ENCODE measurements around the gene CTSF.
"Not testable (repeated sequence)": the region's sequence is repeated elsewhere in the genome, so short reads cannot be mapped to it uniquely, and the experiment has no call there.

DNA sequence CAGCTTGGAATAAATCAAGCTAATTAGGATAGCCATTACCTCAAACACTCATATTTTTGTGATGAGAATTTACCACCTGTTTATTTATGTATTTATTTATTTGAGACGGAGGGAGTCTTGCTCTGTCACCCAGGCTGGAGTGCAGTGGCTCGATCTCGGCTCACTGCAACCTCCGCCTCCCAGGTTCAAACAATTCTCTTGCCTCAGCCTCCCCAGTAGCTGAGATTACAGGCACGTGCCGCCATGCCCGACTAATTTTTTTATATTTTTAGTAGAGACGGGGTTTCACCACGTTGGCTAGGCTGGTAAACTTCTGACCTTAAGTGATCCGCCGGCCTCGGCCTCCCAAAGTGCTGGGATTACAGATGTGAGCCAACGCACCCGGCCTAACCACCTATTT is 23.5 kb downstream of the CTSF start:
- TF ChIP-seq, protein P1, sequence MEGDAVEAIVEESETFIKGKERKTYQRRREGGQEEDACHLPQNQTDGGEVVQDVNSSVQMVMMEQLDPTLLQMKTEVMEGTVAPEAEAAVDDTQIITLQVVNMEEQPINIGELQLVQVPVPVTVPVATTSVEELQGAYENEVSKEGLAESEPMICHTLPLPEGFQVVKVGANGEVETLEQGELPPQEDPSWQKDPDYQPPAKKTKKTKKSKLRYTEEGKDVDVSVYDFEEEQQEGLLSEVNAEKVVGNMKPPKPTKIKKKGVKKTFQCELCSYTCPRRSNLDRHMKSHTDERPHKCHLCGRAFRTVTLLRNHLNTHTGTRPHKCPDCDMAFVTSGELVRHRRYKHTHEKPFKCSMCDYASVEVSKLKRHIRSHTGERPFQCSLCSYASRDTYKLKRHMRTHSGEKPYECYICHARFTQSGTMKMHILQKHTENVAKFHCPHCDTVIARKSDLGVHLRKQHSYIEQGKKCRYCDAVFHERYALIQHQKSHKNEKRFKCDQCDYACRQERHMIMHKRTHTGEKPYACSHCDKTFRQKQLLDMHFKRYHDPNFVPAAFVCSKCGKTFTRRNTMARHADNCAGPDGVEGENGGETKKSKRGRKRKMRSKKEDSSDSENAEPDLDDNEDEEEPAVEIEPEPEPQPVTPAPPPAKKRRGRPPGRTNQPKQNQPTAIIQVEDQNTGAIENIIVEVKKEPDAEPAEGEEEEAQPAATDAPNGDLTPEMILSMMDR (optimal IDR thresholded peaks at IDR 0.05 in 1 of 3, IDR thresholded peaks at IDR 0.05 in 1 of 3, conservative IDR thresholded peaks at IDR 0.05 in 1 of 3; ENCODE audit: extremely low read depth in 1 of 3, insufficient read depth in 2 of 3, low read length in 3 of 3) = not testable (repeated sequence)
- TF ChIP-seq EZH2 (IDR thresholded peaks at IDR 0.05; ENCODE audit: low read length) = not testable (repeated sequence)
